AG09309 (cell line): Measurements from ENCODE around the gene TEDC1.

ENCODE experiments used
- DNase-seq: peaks from one replicate; pipeline ENCODE4 v3.0.0-alpha.2; 2010; ENCODE audit warnings: low read depth
- H3K4me3 ChIP-seq: 2 replicates; pipeline ENCODE4 v1.5.1; 2011; ENCODE audit warnings: mild to moderate bottlenecking, low read depth, low read length, moderate library complexity; ENCODE audit not compliant: control insufficient read depth
- TF ChIP-seq, protein P1 (sequence below): IDR thresholded peaks from 2 replicates; pipeline ENCODE4 v1.5.1; 2011; ENCODE audit warnings: mild to moderate bottlenecking, low read depth, low read length, inconsistent platforms; ENCODE audit not compliant: insufficient read depth, control insufficient read depth; ENCODE audit errors: missing control alignments

The TEDC1 gene

DNA sequence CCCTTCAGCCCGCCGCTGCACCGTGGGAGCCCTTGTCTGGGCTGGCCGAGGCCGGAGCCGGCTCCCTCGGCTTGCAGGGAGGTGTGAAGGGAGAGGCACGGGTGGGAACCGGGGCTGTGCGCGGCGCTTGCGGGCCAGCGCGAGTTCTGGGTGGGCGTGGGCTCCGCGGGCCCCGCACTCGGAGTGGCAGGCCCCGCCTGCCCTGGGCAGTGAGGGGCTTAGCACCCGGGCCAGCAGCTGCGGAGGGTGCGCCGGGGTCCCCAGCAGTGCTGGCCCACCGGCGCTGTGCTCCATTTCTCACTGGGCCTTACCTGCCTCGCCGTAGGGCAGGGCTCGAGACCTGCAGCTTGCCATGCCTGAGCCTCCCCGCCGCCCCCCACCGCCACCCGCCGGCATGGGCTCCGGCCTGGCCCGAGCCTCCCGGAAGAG lies 56.7 kb downstream of the TEDC1 start:
- DNase-seq: no peak
- H3K4me3 ChIP-seq: no peak overlapping the region
- TF ChIP-seq, protein P1, sequence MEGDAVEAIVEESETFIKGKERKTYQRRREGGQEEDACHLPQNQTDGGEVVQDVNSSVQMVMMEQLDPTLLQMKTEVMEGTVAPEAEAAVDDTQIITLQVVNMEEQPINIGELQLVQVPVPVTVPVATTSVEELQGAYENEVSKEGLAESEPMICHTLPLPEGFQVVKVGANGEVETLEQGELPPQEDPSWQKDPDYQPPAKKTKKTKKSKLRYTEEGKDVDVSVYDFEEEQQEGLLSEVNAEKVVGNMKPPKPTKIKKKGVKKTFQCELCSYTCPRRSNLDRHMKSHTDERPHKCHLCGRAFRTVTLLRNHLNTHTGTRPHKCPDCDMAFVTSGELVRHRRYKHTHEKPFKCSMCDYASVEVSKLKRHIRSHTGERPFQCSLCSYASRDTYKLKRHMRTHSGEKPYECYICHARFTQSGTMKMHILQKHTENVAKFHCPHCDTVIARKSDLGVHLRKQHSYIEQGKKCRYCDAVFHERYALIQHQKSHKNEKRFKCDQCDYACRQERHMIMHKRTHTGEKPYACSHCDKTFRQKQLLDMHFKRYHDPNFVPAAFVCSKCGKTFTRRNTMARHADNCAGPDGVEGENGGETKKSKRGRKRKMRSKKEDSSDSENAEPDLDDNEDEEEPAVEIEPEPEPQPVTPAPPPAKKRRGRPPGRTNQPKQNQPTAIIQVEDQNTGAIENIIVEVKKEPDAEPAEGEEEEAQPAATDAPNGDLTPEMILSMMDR: no peak
